ENCODE results near the gene BBX.

DNA sequence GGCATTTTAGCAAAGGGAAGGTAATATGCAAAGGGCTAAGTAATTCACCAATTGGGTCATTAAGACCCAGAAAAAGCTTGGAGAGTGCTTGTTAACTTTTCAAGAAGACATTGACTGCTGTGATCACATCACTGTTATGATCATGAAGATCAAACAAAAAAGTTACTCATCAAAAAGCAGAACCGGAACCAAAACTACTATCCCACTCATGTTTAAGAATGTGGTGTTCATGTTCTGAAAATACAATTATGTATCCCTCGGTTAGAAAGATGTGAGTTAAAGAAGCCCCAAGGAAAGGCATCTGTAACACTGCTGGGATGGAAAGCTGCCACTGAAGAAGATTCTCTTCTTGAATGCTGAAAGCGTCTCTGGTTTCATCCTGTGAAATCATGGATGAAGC, 32.6 kb downstream of the BBX start:
- no peak for TF ChIP-seq POLR2A (IDR thresholded peaks at IDR 0.05)
- TF ChIP-seq CTCF (IDR thresholded peaks at IDR 0.05): no peak
